AG10803 (cell line): ENCODE data around the gene ALDH1B1.

Experiments
- DNase-seq: peaks from one replicate; pipeline ENCODE4 v3.0.0; 2010; ENCODE audit warnings: low read depth
- H3K4me3 ChIP-seq: 2 replicates; pipeline ENCODE4 v1.5.1; 2011; ENCODE audit warnings: mild to moderate bottlenecking, low read length, control low read depth
- CTCF ChIP-seq: conservative IDR thresholded peaks from 2 replicates; pipeline ENCODE4 v1.5.1; 2011; ENCODE audit warnings: mild to moderate bottlenecking, low read length, control low read depth, inconsistent platforms

ALDH1B1 gene

GRCh38 chr9:38347271-38347671 is 45.2 kb upstream of the ALDH1B1 start:
- TF ChIP-seq CTCF: no peak
- H3K4me3 ChIP-seq: no peak overlapping the region
- no peak for DNase-seq

- no peak overlapping the region for H3K4me3 ChIP-seq
- no peak for DNase-seq
- no peak for TF ChIP-seq CTCF
Measured at GRCh38 chr9:38347946-38348345, 44.6 kb upstream of the ALDH1B1 start.

GRCh38 chr9:38350529-38350928 is 42.0 kb upstream of the ALDH1B1 start:
- H3K4me3 ChIP-seq: no peak overlapping the region
- no peak for DNase-seq
- no peak for TF ChIP-seq CTCF

- TF ChIP-seq CTCF: no peak
- peak; percentile 27 for DNase-seq
- H3K4me3 ChIP-seq: no peak overlapping the region
Measured at GRCh38 chr9:38352530-38353328, 39.8 kb upstream of the ALDH1B1 start.

GRCh38 chr9:38355115-38355514 is 37.4 kb upstream of the ALDH1B1 start:
- no peak for DNase-seq
- TF ChIP-seq CTCF: no peak
- no peak overlapping the region for H3K4me3 ChIP-seq

- H3K4me3 ChIP-seq: no peak overlapping the region
- TF ChIP-seq CTCF: no peak
- no peak for DNase-seq
Measured at GRCh38 chr9:38355517-38356120, 36.9 kb upstream of the ALDH1B1 start.

- TF ChIP-seq CTCF: no peak
- no peak for DNase-seq
- no peak overlapping the region for H3K4me3 ChIP-seq
Measured at GRCh38 chr9:38356851-38357250, 35.7 kb upstream of the ALDH1B1 start.
